NCI-H1105 (cell line): ENCODE measurements around the gene RHO.
A peak's percentile ranks its signal among the peaks of the same experiment; 100 is the strongest.
"Not testable (repeated sequence)": the region's sequence is repeated elsewhere in the genome, so short reads cannot be mapped to it uniquely, and the experiment has no call there.

Experiments used
- DNase-seq: peaks from one replicate; lab custom pipeline; 2025; lab: John Stamatoyannopoulos, UW

Gene RHO

GRCh38 chr3:129528589-129529100 lies at the start of gene RHO:
Gene RHO (plus strand): TSS chr3:129528639. CDS start chr3:129528734, 95 bp downstream.
- DNase-seq: no peak

GRCh38 chr3:129481225-129481765 lies 47.1 kb upstream of the RHO start:
- DNase-seq: not testable (repeated sequence)

GRCh38 chr3:129481766-129482332 lies 46.6 kb upstream of the RHO start:
- no peak for DNase-seq

GRCh38 chr3:129482721-129483120 lies 45.7 kb upstream of the RHO start:
- no peak for DNase-seq

- no peak for DNase-seq
Observed at GRCh38 chr3:129483870-129484269, 44.6 kb upstream of the RHO start.

GRCh38 chr3:129485146-129485545 lies 43.3 kb upstream of the RHO start:
- not testable (repeated sequence) for DNase-seq

- no peak for DNase-seq
Observed at GRCh38 chr3:129485721-129486663, 42.4 kb upstream of the RHO start.

GRCh38 chr3:129486664-129487035 lies 41.8 kb upstream of the RHO start:
- no peak for DNase-seq

GRCh38 chr3:129487183-129487867 lies 41.1 kb upstream of the RHO start:
- no peak for DNase-seq

- DNase-seq: not testable (repeated sequence)
Observed at GRCh38 chr3:129487868-129488335, 40.5 kb upstream of the RHO start.

- not testable (repeated sequence) for DNase-seq
Observed at GRCh38 chr3:129489258-129489657, 39.2 kb upstream of the RHO start.

GRCh38 chr3:129490273-129490675 lies 38.2 kb upstream of the RHO start:
- peak; percentile 76 for DNase-seq

GRCh38 chr3:129491077-129491476 lies 37.4 kb upstream of the RHO start:
- not testable (repeated sequence) for DNase-seq

GRCh38 chr3:129491794-129492193 lies 36.6 kb upstream of the RHO start:
- no peak for DNase-seq

- no peak for DNase-seq
Observed at GRCh38 chr3:129492691-129493090, 35.7 kb upstream of the RHO start.

GRCh38 chr3:129493206-129493605 lies 35.2 kb upstream of the RHO start:
- no peak for DNase-seq

- not testable (repeated sequence) for DNase-seq
Observed at GRCh38 chr3:129494499-129494898, 33.9 kb upstream of the RHO start.

- DNase-seq: not testable (repeated sequence)
Observed at GRCh38 chr3:129495006-129495639, 33.3 kb upstream of the RHO start.

GRCh38 chr3:129497876-129498275 lies 30.6 kb upstream of the RHO start:
- not testable (repeated sequence) for DNase-seq

- DNase-seq: not testable (repeated sequence)
Observed at GRCh38 chr3:129498603-129499488, 29.6 kb upstream of the RHO start.
